COR-L47 (cell line): ENCODE measurements around the gene ACOX2.

Source experiments
- DNase-seq: peaks from one replicate; lab custom pipeline; 2025; lab: John Stamatoyannopoulos, UW

The ACOX2 gene

DNA sequence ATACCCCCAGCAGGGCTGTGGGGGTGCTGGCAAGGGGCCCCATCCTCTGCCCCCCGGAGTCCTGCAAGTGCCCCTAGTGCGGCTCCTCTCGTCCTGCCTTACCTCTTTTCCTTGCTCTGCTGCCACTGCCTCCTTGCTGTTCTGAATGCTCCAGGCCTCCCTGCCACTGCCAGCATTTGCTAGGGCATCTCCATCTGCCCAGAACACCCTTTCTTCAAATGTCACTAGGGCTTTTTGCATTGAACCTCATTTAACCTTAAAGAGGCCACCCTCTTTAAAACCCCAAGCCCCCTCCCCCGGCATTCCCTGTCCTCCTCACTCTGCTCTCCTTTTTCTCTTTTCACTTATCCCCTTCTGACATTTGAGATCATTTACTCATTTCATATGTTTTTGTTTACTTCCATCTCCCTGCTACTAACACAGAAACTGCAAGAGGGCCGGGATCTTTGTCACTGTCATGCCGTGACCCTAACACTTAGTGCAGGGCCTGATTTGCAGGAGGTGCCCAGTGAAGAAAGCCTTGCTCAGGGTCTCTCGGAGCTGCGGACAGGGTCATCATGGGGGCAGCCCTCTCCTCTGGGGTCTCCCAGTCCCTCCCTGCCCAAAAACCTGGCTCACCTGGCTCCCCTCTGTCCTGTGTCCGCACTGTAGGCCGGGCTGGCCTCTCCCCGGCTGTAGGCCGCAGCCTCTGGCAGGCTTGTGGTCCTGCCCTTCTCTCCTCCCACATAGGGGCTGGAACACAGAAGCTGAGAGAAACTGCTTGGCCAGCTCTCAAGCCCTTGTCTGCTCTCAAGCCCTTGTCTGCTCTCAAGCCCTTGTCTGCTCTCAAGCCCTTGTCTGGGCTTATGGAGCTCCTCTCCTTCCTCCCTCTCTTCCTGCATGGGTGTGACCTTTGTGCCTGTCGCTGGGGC is at the start of gene ACOX2:
ACOX2 (minus strand) TSS at position 690 of the 911 bp plus-strand sequence. CDS start 2,084 bp downstream, outside the sequence.
- no peak for DNase-seq

DNA sequence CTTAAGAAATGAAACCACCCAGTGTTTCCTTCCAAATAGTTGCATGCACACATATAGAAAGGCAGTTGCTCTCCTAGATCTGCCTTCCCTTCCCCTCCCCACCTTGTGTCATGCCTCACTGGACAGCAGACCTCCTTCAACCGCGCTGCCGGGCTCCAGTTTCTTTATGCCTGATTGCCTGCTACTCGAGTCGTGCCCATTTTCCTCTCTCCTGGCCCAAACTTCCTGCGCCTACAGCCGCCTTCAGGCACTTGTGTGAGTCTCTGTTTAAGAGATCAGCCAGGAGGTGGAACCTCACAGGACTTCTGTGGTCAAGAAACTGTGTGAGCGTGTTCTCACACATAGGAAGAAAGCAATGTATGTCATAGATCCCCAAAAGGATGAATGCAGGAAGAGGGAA is 49.0 kb upstream of the ACOX2 start:
- no peak for DNase-seq

DNA sequence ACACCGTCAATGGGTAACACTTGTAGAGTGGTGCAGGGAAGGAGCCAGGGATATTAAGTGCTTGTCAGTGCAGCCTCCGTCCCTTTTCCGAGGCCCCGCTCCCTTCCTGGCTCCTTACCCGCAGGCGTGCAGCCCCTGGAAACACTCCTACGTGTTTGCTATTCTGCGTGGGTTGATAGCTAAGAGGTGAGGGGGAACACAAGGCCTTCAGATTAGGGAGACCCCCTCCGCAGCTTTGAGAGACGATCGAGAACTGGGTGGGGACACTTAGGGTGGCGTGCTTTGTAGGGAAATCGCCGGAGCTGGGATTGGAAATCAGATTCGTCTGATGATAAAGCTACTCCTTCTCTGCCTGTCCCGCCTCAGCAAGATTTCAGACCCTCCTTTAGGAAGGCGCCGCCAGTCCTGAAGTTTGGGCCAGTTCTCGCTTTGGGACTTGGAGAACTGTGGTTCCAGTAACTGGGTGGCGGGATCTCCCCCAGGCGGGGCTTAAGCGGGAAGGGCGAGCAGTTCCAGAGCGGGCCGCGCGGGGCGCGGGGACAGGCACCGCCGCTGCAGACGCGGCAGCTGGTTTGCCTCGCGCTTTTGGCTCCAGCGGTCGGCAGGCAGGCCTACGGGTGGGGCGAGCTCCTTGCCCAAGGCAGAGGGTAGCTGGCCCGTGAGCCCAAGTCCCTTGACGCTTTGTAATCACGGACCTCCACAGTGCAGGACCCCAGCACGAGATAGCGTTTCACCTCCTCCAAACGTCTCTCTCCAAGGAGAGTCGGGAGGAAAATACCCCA is 48.2 kb upstream of the ACOX2 start:
- peak; percentile 42 for DNase-seq

DNA sequence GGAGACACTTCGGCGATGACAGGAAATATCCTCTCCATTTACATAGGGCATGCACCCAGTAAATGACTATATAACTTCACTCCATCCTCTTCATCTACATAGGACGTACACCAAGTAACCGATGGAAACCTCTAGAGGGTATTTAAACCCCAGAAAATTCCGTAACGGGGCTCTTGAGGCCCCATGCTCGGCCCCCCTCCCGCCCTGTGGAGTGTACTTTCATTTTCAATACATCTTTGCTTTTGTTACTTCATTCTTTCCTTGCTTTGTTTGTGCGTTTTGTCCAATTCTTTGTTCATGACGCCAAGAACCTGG is 47.7 kb upstream of the ACOX2 start:
- DNase-seq, result no peak

DNA sequence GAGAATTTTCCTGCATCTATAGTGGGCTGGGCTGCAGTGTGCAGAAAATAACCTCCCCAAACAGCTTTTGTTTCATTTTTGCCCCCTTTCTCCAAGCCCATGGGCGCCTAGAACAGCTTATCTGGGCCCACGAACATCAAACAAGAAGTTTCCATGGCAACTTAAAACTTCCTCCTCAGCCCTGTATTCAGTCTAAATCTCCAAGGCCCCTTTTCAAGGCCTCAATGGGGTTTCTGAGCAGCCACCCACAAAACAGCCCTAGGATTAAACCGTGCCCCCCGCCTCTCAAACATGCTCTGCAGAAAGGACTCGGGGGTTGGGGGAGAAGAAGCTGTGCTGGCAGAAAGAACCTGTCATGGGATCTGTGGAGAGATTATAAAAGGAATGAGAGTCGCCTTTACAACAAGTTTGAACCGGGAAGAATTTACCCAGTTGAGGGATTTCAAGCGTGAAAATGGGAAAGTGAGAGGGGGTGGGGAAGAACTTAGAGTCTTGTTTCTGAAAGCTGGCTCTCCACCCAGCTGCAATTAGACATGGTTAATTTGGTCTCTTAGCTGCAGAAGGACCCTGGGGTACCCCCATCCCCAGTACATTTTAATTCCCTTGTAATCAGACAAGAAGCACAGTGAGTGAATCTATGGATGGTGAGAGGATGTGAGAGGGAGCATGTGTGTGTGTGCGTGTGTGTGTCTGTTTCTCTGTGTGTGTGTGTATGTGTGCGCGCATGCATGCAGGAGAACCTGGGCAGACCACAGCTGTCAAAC is 44.5 kb upstream of the ACOX2 start:
- no peak for DNase-seq

DNA sequence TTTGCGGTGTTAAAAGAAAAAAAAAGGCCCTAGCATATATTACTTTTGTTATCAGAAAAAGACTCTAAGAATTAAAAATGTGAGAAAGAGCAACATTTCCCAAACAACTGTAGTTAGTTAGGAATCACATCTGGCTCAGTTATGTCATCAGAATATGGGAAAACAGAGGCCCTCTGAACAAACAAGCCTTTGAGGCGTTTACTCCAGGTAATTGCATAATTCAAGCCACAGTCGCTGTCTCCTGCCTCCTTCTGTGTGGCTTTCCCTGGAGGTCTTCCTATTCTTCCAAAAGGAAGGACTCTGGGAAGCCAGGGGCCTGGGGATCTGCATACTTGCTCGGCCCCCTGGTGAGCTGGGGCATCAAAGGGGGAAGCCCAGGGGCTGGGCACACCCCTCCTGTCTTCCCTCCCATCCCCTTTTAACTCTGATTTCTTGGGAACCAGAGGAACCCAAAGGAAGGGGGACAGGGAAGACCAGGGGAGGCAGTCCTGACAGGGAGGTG is 43.9 kb upstream of the ACOX2 start:
- no peak for DNase-seq

DNA sequence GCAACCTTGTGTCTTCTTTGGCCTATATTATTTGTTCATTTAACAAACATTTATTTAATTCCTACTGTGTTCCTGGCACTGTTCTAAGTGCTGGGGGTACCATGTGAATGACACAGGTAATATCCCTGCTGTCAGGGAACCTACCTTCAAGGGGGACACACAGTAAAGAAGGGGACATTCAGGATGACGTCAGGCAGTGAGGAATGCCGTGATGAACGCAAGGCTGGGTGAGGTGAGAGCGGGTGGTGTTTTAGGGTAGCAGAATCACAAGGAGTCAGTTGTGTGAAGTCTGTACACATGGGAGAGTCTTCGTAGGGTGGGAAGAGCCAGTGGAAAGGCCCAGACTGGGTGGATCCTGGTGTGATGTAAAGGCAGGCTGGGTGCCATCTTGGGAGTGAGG is 41.9 kb upstream of the ACOX2 start:
- DNase-seq, result no peak

DNA sequence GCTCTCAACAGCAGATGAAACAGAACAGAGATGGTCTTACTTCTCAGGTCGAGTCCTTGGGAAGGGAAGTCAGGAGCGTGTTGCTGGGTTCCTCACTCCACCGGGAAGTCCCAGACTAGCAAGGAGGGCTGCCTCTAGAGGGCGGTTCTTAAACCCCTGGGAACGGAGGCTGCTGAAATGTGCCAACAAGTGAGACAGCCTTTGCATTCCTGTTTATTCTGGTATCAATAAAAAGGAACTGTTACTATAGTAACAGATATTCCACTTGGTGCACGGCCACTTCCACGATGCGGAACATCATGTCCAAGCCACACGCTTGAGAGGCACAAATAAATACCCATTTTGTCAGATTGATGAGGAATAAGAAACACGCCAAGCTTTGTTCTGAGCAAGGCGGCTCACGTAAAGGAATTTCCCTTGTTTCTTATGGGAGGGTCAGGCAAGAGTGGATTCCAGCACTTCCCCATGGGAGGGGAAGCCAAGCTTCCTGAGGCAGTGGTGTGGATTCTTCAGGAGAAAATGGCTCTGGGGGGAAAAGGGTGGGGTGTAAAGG is 40.4 kb upstream of the ACOX2 start, which contains the start of gene FAM107A:
FAM107A (minus strand) TSS at position 123 of the 553 bp plus-strand sequence. CDS start 7,531 bp downstream, outside the sequence.
- DNase-seq, result no peak

DNA sequence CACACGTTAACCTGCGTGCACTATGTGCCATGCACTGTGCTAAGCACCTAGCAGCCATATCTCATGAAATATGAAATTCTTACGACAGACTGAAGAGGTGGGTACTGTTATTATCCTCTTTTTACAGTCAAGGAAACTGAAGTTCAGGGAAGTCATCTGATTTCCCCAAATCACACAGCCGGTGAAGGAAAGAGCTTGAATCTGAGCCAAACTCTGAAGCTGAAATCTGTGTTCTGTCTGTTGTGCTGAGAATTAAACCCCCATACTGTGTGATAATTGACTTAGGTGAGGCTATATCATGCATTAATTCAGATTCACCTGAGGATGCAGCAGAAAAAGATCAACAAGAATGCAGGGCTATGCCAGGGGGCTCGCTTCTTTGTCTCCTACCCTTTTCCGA is 39.7 kb upstream of the ACOX2 start:
- no peak for DNase-seq

DNA sequence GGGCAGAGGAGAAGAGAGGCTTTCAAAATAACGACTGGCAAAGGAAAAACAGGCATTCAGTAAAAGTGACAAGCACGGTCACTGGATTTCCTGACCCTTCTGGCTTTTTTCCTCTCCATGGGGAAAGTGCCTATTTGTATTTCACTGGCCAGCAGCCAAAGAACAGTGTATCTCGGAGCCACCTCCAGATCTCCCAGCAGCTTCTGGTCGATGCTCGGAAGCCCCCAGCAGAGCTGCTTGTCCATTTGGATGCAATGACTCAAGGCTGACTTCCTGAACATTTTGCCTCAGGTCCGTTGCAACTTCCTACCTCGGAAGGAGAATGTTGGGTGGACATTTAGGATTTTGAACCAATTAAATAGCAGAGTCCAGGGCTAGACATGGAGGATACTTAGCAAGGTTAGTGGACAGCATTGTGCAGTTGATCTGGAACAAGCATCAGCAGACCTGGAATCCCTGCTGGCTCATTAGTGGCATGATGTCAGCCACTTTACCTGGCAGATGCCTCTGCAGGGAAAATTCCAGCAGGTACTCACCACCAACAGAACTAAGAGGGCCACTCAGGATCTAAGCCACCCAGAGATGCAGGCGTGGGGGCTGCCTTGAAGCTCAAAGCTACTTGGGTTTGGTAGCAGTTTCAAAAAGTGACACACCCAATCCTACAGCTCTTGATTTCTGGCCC is 39.1 kb upstream of the ACOX2 start:
- DNase-seq, result peak; percentile 19

DNA sequence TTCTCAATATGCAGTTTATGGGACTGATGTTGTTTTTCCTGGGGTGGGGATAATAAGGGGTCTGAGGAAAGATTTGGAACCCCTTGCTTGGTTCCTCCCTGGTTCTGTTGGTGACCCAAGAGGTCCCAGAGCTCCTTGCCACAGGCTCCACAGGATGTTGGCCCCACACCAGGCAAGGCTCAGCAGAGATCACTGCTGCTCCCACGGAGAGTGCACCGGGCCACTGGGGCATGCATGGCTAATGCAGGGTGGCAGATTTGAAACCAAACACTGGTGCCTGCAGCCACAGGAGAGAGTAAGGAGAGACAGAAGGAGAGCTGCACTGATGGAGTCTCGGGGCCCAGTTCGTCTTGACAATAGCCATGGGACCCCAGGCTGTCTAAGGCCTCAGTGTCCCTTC is 37.7 kb upstream of the ACOX2 start:
- DNase-seq, result no peak

DNA sequence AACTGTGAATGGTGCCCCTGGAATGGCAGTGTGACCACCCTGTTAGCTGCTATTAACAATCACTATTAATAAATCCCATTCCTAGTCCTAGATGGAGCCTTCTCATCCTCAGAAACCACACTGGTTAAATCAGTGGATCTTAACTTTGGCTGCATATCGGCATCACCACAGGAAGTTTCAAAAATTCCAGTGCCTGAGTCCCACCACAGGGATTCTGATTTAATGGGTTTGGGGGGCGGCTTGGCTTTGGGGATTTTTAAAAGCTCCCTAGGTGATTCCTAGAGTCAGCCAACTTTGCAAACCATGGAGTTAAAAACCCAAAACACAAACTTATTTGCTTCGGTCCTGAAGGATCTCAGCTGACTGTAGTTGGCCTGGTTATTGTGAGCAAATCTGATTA is 37.1 kb upstream of the ACOX2 start:
- no peak for DNase-seq

DNA sequence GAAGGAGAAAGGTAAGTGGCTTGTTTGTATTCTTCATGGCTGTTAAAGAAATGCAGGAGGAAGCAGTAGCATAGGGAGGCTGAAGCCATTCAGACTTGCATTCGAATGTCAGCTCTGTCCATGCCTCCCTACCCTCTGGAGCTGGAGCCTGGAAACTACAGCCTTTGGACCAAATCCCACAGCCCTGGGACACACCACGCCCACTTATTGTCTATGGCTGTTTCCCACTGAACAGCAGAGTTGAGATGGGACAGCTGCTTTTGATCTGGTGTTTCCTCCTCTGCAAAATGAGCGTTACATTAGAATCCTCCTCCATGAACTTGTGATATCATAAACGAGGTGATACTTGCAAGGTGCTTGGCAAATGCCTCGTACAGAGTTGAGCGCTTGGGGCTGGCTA is 36.6 kb upstream of the ACOX2 start:
- no peak for DNase-seq

DNA sequence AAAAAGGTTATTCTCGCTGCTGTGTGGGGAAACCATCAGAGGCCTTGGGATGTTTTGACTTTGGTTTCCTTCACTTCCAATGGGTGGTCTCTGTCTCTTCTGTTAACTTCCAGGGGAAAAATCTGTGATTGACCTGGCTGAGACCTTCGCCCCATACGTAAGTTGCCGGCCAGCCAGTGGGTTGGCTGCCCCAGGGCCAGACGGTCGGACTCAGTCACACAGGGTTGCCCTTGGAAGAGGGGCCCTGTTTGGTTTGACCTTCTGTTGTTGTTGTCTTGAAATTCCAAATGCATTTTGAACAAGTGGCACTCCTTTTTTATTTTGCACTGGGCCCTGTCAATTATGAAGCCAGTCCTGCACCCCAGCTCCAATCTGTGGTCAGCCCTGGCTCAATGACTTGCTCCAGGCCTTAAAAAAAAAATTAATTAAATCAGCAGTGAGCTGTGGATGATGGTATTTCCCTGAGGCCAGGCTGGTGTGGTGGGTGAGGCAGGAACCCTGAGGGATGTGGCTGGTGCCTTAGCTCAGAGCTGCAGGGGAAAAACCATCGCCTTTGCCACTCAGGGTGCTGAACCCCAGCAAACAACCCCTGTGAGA is 35.7 kb upstream of the ACOX2 start:
- no peak for DNase-seq

DNA sequence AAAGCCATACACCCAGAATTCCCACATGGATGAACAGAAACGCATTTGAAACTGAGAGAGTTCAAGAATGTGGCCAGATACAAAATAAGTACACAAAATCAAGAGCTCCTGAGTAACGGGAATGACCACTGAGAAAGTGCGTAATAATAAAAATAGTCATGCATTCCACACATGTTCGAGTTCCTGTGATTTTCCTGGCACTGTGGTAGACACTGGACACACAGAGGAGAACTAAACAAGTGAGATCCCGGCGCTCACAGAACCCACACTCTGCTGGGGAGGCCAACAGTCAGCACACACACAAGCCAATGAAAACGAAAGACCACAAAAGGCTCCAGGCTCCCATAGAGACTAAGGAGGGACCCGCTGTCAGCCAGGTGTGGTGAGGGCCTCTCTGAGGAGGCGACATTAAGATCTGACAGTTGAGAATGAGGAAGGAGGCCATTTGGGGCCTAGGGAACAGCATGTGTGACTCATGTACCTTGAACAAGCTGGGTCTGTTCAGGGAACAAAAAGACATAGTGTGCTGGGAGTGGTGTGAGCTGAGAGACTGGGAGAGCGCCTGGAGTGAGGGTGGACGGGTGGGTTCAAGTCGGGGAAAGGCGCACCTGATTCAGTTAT is 35.1 kb upstream of the ACOX2 start:
- DNase-seq, result no peak

DNA sequence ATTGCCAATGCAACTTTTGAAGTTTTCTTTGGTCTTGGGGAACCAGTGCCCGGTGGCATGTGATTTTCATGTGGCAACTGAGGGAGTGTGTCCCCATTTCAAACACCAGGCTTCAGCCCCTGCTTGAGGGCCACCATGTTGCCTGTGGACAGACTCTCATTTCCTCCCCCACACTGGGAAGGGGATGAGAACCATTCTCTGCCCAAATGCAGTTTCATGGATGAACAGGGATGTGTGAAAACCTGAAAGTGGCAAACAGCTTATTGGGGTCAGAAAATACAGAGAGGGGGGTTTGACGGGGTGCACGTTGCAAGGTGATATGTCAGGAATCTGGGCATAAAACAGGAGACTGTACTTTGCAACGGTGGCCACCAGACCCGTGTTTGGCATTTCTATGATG is 33.9 kb upstream of the ACOX2 start:
- no peak for DNase-seq

DNA sequence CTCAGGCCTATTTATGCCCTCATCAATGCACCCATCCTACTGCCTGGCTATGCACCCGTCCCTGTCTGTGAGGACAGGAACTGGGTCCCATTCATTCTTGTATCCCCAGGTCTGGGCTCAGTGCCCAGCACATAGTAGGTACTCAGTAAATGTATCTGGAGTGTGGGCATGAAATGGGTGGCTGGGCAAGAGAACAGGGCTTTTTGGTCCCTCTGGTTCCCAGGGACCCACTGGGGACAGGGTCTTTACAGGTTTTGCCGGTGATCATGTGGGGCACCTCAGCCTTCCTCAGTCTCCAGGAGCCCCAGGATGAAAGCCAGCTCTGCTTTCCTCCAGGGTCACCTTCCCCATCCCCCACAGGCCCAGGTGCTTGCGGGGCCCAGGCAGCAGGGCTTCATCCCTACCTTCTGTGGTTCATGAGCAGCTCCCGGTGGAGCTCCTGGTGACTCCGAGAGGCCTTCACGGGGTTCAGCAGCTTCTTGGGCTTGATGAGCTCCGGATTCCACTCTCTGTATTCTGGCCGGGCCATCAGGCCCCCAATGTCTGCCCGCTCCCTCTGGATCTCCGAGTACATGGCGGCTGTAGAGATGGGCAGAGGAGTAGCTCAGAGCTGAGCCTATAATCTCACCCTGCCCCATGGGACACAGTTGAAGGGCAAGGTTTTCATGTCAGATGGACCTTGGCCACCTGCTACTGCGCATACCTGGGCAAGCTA is 32.5 kb upstream of the ACOX2 start:
- DNase-seq, result no peak

DNA sequence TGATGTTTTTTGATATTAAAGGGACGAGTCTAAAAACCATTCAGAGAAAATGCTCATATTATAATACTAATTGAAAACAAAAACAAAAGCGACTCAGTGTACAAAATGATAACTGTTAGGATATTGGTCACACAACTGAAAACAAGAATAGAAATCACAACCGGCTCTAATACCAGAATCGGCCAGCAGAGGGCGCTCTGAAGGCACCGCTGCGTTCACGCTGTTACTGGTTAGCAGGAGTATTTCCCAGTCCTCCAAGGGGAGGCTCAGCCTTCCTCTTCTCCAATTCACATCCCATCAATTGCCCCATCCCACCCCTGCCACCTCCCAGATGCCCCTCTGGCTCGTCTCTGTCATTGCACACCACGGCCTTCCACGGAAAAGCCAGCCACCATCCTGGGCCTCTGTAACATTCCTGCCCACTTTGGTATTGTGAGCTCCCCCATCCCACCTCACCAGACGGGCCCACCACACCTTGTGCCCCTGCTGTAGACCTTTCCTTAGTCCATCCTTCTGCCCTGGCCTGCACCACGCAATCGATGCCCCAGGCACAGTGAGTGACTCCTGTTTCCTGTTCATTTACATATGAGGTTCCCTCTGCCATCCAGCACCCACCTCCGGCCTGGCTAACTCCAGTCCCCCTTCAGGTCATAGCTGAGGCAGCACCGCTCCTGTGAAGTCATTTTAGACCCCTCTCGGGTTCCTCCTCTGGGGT is 31.7 kb upstream of the ACOX2 start:
- peak; percentile 19 for DNase-seq

DNA sequence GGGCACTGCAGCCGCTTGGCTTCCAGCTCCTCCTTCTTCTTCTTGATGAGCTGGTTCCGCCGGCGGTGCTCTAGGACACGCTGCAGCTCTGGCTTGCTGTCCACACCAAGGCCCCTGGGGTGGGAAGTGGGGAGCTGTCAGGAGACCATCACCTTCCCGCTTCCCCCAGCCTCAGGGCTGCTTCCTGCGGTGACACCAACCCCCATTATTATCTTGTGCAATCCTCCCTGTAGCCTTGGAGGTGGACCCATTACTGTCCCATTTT is 30.2 kb upstream of the ACOX2 start:
- no peak for DNase-seq
